Fibroblast of villous mesenchyme (primary cell): Measurements from ENCODE around the gene SCRT2. TPM values are rescaled to one million over a fixed set of nuclear protein-coding genes. Genes with fewer than 3 reads are reported as not detected.
"Not testable (repeated sequence)": the region's sequence is repeated elsewhere in the genome, so short reads cannot be mapped to it uniquely, and the experiment has no call there.

Experiments used
- DNase-seq: peaks from one replicate; pipeline ENCODE4 v3.0.0-alpha.2; 2010; ENCODE audit warnings: low read depth
- H3K4me3 ChIP-seq: 2 replicates; pipeline ENCODE4 v1.5.1; 2011; ENCODE audit warnings: low read depth, mild to moderate bottlenecking, low read length
- CTCF ChIP-seq: IDR thresholded peaks from 2 replicates; pipeline ENCODE4 v1.5.1; 2012; ENCODE audit warnings: low read depth, mild to moderate bottlenecking, low read length; ENCODE audit not compliant: insufficient read depth
- total RNA-seq: library from RNA; depleted of rRNA; stranded (reverse); fragments of >200 nt; gene quantifications from 2 replicates; pipeline ENCODE4 v1.2.3, GENCODE V29; 2012

The SCRT2 gene
- not detected in 2 replicates for total RNA-seq

- H3K4me3 ChIP-seq: no peak within 1 kb of the TSS
- peak; percentile 72 for DNase-seq
- TF ChIP-seq CTCF: no peak
These were observed at the start of gene SCRT2 for GRCh38 chr20:675453-676314. Gene SCRT2 (minus strand): TSS chr20:675802. CDS start chr20:675601, 201 bp downstream.

- H3K4me3 ChIP-seq, DNase-seq: not testable (repeated sequence)
These were observed 49.2 kb upstream of the SCRT2 start for GRCh38 chr20:724797-725196.

GRCh38 chr20:723756-724155 is 48.2 kb upstream of the SCRT2 start:
- TF ChIP-seq CTCF: no peak
- H3K4me3 ChIP-seq: no peak overlapping the region
- DNase-seq: no peak

- DNase-seq: no peak
- TF ChIP-seq CTCF: no peak
- no peak overlapping the region for H3K4me3 ChIP-seq
These were observed 47.4 kb upstream of the SCRT2 start for GRCh38 chr20:722822-723644.

- no peak for TF ChIP-seq CTCF
- DNase-seq: no peak
- no peak overlapping the region for H3K4me3 ChIP-seq
These were observed 46.3 kb upstream of the SCRT2 start for GRCh38 chr20:721876-722275.

- TF ChIP-seq CTCF: no peak
- DNase-seq: no peak
- H3K4me3 ChIP-seq: no peak overlapping the region
These were observed 44.2 kb upstream of the SCRT2 start for GRCh38 chr20:719816-720215.

- TF ChIP-seq CTCF: no peak
- no peak overlapping the region for H3K4me3 ChIP-seq
- DNase-seq: no peak
These were observed 43.5 kb upstream of the SCRT2 start for GRCh38 chr20:719068-719467.
